Pancreas (tissue), 10 donors: Measurements from ENCODE around the gene FERMT1. TPM values are rescaled to one million over a fixed set of nuclear protein-coding genes. Genes with fewer than 3 reads are reported as not detected.
A peak's percentile ranks its signal among the peaks of the same experiment; 100 is the strongest.

Experiments
- ATAC-seq, 4 donors: fragments of 200-7000 bp; cut with Tn5 transposase; one replicate each; pipeline versions ENCODE4 v1.8.0 to v1.9.1; 2020; ENCODE audit warnings: mild to moderate bottlenecking in 4 of 4, moderate library complexity in 4 of 4
- DNase-seq, 6 donors: peaks; one replicate each; pipeline ENCODE4 v3.0.0-alpha.2; 2020
- FAIRE-seq: peaks from 2 replicates; lab custom pipeline; 2012; peaks lifted over from hg19 to GRCh38; lab: Jason Lieb, UNC
- H3K27ac ChIP-seq, 4 donors: fragments of 200-600 bp; sonication (generic); 1 replicate in 3 of 4; 2 replicates in 1 of 4; pipeline versions ENCODE4 v1.5.0 to v1.8.0; 2020
- H3K27me3 ChIP-seq, 4 donors: fragments of 200-600 bp; one replicate each; pipeline ENCODE4 v1.8.0; 2021
- H3K36me3 ChIP-seq, 3 donors: fragments of 200-600 bp; sonication (generic) in 1 of 3; one replicate each; pipeline versions ENCODE4 v1.5.0 to v1.8.0; 2020 to 2021
- H3K4me1 ChIP-seq, 3 donors: fragments of 200-600 bp; one replicate each; pipeline ENCODE4 v1.8.0; 2021
- H3K4me3 ChIP-seq, 4 donors: fragments of 200-600 bp; sonication (generic) in 2 of 4; one replicate each; pipeline versions ENCODE4 v1.5.0 to v1.8.0; 2020 to 2021
- H3K9me3 ChIP-seq, 4 donors: fragments of 200-600 bp; one replicate each; pipeline ENCODE4 v1.8.0; 2021
- CTCF ChIP-seq, 4 donors: fragments of 200-600 bp; sonication (generic) in 3 of 4; IDR thresholded peaks; one replicate each; pipeline versions ENCODE4 v1.5.0 to v1.8.0; 2021; ENCODE audit warnings: antibody characterized with exemption in 4 of 4
- WGBS, 2 donors: extraction: QIAGEN DNeasy Blood & Tissue Kit; methylation state at CpG; one replicate each; pipeline ENCODE4 v1.1.7; 2013; 5-methylcytosine and 5-hydroxymethylcytosine counted together
- intact Hi-C, 3 donors: fragments of 100-400 bp; cut with DNase I; formaldehyde crosslinking; loops; one replicate each; pipeline versions ENCODE4 v1.11.1 to v1.14.2; 2022
- polyA plus RNA-seq, 2 donors: library from polyadenylated mRNA; stranded (reverse); fragments of 200-250 nt; gene quantifications; one replicate each; pipeline ENCODE4 v1.2.3, GENCODE V29; 2013
- total RNA-seq, 6 donors: library from RNA; stranded (reverse); fragmentation: NEBNext Ultra II Directional in 4 of 6; extraction: Animal tissue kit (Norgen Biotek cat#: 25700) in 4 of 6; gene quantifications; one replicate each; pipeline versions ENCODE4 v1.2.1 to v1.2.4, GENCODE V29; 2021 to 2023
- donor health status: healthy with polysubstance abuse.
- donor health status: DM: no; HTN: no; CAD: no; lungs with moderate emphysema.
- donor health status: DM: no; HTN: no; CAD: no.
- donor health status: control.
- donor health status: control.
- donor health status: Bipolar disorder and iron deficiency.
- donor health status: DM: yes; HTN: yes; CAD: no.
- donor health status: DM: no; HTN: no; CAD: no.
- donor health status: DM: no; HTN: no; CAD: no.
- donor health status: DM: yes; HTN: yes; CAD: no.

Gene FERMT1
- total and polyA plus RNA-seq, 8 donors, result 0.80 to 5.6 (median 2.3) TPM

DNA sequence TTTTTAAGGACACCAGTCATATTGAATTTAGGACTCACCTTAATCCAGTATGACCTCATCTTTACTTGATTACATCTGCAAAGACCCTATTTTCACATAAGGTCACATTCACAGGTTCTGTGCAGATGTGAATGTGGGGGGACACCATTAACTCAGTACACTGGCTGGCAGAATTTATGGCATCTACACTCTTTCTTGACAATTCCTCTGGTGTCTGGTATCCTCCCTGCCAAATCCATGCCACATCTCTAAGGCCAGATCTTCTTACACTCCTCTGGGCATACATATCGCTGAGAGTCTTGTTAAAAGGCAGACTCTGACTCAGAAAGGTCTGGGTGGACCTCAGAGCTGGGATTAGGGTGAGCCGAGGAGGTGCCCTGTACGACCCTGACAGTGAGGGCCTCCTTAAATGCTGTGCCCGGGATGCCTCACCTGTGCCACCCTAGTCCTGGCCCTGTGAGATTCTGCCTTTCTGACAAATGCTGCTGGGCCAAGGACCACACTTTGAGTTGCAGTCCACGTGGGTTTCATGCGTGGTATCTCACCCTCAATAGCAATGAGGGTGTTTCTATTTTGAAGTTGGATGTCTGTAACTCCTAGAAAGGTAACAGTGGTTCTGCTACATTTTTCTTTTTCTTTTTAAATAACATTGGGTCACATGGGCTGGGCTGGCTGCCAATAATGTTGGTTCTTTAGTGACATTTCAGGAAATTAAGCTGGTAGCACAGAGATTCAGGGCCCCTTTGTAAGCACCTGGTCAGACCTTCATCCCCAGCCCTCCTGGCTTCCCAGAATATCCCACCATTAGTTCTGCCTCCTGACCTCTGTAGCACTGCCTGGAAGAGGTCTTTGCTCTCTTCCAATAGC, 51.8 kb downstream of the FERMT1 start:
- intact Hi-C loops, result no loop called here
- Histone ChIP-seq H3K27ac (peak overlapping the region in 1 of 4 donors; percentile 30), H3K36me3 (no peaks in the 10 kb centered on the region), H3K4me3 (no peak overlapping the region), H3K9me3 (no peaks in the 10 kb centered on the region), H3K4me1 (peaks cover 9 to 17% (median 9%) of the 10 kb centered on the region in 3 donors), H3K27me3 (no peaks in the 10 kb centered on the region)
- no peak for TF ChIP-seq CTCF (IDR thresholded peaks at IDR 0.05)
- FAIRE-seq (no peak), DNase-seq (no peak), ATAC-seq (no peak)
- 77 to 79% methylated on average over 6 of the region's 6 CpGs for WGBS, 2 donors

DNA sequence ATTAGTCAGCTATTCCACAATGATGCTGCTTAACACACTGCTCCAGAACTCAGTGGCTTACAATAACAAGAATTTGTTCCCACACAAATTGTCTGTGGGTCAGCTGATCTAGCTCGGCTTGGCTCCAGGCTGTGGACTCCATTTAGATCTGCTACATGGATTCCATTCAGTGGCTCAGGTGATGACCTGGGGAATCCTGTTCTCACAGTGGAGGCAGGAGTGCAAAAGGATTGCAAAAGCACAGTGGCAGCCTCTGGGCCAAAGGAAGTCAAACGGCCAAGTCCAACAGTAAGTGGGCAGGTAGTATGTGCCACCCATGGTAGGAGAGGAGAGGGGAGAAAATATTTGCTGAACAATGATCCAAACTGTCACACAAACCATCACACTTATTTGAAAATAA, 53.2 kb downstream of the FERMT1 start:
- TF ChIP-seq CTCF (IDR thresholded peaks at IDR 0.05), result no peak
- no peak for DNase-seq
- H3K4me1 ChIP-seq, result peaks cover 3 to 11% (median 9%) of the 10 kb centered on the region in 3 donors
- ATAC-seq, result no peak
- H3K27me3 ChIP-seq, result no peaks in the 10 kb centered on the region
- FAIRE-seq, result no peak
- no peak overlapping the region for H3K4me3 ChIP-seq
- no peak overlapping the region for H3K27ac ChIP-seq
- WGBS, 2 donors, result 83 to 90% methylated on average over 2 of the region's 2 CpGs
- intact Hi-C loops, result no loop called here
- no peaks in the 10 kb centered on the region for H3K9me3 ChIP-seq
- no peaks in the 10 kb centered on the region for H3K36me3 ChIP-seq

DNA sequence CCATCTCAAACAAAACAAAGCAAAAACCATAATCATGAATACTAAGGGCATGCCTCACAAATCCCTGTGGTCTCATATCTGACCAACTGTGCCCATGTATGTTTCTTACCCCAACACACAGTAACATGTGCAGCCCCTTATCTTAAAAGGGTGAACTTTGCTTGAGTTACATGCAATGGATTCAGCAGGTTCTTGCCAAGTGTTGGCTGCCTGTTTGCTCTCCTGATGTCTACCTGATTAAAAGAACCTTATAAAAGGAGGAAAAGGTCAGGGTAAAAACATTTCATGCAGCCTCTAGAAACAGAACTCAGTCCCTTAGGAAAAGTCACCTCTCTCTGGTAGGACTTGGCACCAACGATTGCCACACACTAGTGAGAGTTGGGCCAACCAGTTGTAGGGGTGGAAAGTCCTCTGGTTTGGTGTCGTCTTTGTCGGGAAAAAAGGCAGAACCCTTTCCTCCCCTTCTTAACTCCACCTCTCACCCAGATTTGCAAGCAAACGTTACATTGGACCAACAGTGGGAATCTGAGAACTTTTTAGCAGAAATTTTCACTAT, 55.0 kb downstream of the FERMT1 start:
- no peaks in the 10 kb centered on the region for H3K36me3 ChIP-seq
- ATAC-seq (peak; percentile 31 to 83 (median 62)), FAIRE-seq (no peak), DNase-seq (peak in 1 of 6 donors; percentile 15)
- TF ChIP-seq CTCF (IDR thresholded peaks at IDR 0.05), result no peak
- WGBS, 2 donors, result 36 to 45% methylated on average over 4 of the region's 4 CpGs
- H3K27me3 ChIP-seq, result no peaks in the 10 kb centered on the region
- peaks cover 3 to 9% (median 8%) of the 10 kb centered on the region in 3 donors for H3K4me1 ChIP-seq
- no peaks in the 10 kb centered on the region for H3K9me3 ChIP-seq
- intact Hi-C loops, result no loop called here
- no peak overlapping the region for H3K4me3 ChIP-seq
- no peak overlapping the region for H3K27ac ChIP-seq

- intact Hi-C loops, result no loop called here
- H3K36me3 ChIP-seq, result no peaks in the 10 kb centered on the region
- no peak overlapping the region for H3K4me3 ChIP-seq
- DNase-seq (no peak), ATAC-seq (no peak), FAIRE-seq (no peak)
- H3K27me3 ChIP-seq, result no peaks in the 10 kb centered on the region
- H3K4me1 ChIP-seq, result peaks cover 3 to 9% (median 8%) of the 10 kb centered on the region in 3 donors
- 92 to 96% methylated on average over 3 of the region's 3 CpGs for WGBS, 2 donors
- TF ChIP-seq CTCF (IDR thresholded peaks at IDR 0.05), result no peak
- H3K9me3 ChIP-seq, result no peaks in the 10 kb centered on the region
- H3K27ac ChIP-seq, result no peak overlapping the region
Measured at GRCh38 chr20:6066582-6066981, 56.2 kb downstream of the FERMT1 start.

DNA sequence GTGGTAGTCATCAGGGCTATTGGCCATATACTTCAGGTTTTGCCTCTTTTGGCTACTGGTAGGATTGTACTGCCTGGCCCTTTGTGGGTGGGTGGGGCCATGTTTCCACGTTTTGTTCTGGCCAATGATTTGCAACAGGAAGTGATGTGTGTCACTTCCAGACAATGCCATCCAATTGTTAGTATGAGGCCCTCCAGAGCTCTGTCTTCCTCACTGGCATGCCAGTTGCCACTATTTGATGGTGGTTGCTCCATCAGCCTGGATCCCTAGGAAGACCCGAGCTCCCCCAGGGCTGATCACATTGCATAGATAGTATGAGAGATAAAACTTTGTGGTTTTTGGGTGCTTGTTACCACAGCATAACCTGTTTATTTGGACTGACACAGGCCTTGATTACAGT, 61.3 kb downstream of the FERMT1 start:
- H3K27me3 ChIP-seq, result no peaks in the 10 kb centered on the region
- no peak overlapping the region for H3K4me3 ChIP-seq
- H3K9me3 ChIP-seq, result no peaks in the 10 kb centered on the region
- FAIRE-seq (no peak), DNase-seq (no peak), ATAC-seq (no peak)
- H3K27ac ChIP-seq, result no peak overlapping the region
- no peaks in the 10 kb centered on the region for H3K36me3 ChIP-seq
- intact Hi-C loops, result no loop called here
- 72 to 74% methylated on average over 2 of the region's 2 CpGs for WGBS, 2 donors
- TF ChIP-seq CTCF (IDR thresholded peaks at IDR 0.05), result no peak
- H3K4me1 ChIP-seq, result peaks cover 7 to 10% (median 8%) of the 10 kb centered on the region in 3 donors
